Right ventricle myocardium superior (tissue), 1 donor: Measurements from ENCODE around the gene ACTRT2. TPM values are rescaled to one million over a fixed set of nuclear protein-coding genes. Genes with fewer than 3 reads are reported as not detected.
A peak's percentile ranks its signal among the peaks of the same experiment; 100 is the strongest.

Experiments used
- ATAC-seq: fragments of 200-7000 bp; cut with Tn5 transposase; one replicate; pipeline ENCODE4 v1.9.1; 2020; ENCODE audit warnings: mild to moderate bottlenecking; ENCODE audit not compliant: poor library complexity
- DNase-seq: peaks from one replicate; pipeline ENCODE4 v3.0.0-alpha.2; 2020
- intact Hi-C: fragments of 100-400 bp; cut with DNase I; formaldehyde crosslinking; loops from one replicate; pipeline ENCODE4 v1.11.2; 2022
- total RNA-seq: library from RNA; stranded (reverse); fragmentation: NEBNext Ultra II Directional; extraction: Animal tissue kit (Norgen Biotek cat#: 25700); gene quantifications from one replicate; pipeline ENCODE4 v1.2.1, GENCODE V29; 2021
- donor health status: DM: no; HTN: yes; CAD: no; lungs with severe emphysema.

The ACTRT2 gene
- total RNA-seq, 1 donor from 2014 or later, result not detected

GRCh38 chr1:3000671-3001470, 20.4 kb upstream of the ACTRT2 start:
- ATAC-seq (no peak), DNase-seq (peak; percentile 22)
- intact Hi-C loops, result no loop called here

DNA sequence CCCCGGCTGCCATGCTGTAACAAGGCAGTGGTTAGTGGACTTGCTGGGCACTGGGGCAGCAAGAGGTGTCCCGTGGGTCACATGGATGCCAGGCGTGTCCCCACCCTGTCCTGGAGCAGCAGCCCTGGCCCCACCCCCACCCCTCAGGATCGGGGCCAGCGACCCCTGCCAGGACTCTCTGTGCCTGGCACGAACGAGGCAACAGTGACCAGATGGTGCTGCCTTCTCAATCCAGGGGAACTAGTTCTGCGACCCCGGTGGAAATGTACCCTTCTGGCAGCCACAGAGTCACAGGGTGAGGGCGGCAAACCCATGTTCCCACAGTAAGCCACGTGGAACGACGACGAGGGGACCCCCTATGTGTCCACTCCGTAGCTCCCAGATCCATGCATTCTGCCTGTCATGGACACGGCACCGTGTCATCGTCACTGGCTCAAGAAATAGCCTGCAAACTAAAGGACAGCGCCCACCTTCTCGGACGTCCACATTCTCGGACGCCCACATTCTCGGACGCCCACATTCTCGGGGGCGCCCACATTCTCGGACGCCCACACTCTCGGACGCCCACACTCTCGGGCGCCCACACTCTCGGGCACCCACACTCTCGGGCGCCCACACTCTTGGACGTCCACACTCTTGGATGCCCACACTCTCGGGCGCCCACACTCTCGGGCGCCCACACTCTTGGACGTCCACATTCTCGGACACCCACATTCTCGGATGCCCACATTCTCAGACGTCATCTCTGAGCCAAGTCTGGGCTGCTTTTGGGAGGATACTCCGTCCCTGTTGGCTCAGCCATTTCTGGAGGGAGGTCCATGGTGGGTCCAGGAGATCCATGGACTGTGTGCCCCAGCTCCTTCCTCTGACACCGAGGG, 19.6 kb upstream of the ACTRT2 start:
- DNase-seq (peak; percentile 30), ATAC-seq (no peak)
- intact Hi-C loops, result no loop called here

DNA sequence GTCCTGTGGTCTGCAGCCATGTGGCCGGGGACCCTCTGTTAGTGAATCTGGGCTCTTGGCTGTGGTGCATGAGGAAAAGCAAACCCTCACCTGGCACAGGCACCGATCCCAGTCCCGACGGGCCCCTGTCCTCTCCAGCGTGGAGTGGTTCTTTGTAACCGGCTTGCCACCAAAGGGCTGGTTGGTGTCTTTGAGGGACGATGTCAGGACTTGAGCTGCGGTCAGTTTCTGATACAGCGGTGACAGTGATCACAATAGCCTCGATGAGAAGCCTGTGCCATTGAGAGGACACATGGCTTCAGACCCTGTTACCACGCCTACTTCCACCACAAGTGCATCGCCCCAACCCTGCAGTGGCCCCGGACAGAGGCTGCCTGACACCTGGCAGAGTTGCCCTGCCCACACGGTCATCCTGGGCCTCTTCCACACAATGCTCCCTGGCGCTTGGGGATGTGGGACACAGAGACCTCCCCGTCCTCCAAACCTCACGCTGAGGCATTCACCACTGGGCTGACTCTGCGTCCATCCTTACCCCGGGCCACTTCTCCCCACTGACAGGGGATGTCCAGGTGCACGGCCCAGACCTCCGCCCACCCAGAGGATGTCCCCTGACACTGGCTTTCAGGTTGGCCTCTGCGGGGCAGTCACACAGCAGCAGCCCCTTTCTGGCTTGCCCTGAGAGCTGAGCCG, 18.8 kb upstream of the ACTRT2 start:
- DNase-seq (no peak), ATAC-seq (no peak)
- intact Hi-C loops, result no loop called here

DNA sequence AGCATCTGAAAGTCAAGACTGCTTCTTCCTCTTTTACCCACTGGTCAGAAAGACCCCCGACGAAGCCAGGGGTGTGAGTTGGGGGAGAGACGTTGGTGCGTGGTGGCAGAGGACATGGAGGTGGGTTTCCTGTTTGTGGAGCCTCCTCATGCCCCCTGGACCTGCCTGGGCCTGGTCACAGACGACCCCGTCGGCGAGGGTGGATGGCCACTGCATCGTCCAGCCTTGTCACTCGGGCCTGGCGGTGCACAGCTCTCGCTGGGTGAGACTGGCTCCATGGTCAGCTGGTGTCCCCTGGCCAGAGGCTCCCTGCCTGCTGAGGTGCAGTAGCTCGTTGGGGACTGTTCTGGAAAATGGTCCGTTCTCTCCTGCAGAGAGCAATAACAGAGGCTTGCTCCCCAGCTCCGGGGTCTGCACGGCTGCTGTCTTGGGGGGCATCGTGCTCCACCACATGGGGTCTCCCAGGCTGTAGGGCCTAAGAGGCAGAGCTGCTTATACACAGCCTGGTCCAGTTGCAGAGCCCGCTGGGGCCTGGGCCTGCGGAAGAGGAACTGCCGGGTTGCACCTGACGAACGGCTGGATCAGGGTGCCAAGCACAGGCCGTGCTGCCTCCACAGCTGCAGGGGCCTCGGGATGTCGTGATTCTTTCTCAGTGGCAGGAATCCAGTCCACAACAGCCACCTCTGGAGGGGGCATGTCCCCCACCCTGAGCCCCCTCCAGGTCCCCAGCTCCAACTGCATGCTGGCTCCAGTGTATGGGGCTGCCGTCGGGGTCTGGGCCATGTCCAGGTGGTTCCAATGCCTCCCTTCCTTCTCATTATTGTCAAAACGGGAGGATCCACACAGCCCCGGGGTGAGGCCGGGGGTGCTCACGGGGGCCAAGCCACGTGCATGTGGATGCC, 18.0 kb upstream of the ACTRT2 start:
- DNase-seq, result peak; percentile 29
- intact Hi-C loops, result no loop called here
- no peak for ATAC-seq

DNA sequence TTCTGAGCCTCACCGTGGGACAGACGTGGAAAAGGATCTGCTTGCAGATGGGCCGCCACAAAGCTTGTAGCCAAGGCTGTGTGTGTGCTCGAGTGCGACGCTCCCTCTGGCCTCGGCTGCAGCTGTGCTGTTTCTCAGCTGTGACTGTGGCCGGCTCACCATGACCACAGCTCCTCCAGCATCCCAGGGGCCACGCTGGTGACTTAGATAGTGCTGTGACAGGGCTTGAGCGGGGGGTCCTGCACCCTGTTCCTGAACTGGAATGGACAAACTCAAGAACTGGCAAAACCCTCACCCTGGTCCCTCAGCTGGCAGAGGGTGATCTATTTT, 17.4 kb upstream of the ACTRT2 start:
- intact Hi-C loops, result no loop called here
- ATAC-seq, result no peak
- DNase-seq, result no peak

DNA sequence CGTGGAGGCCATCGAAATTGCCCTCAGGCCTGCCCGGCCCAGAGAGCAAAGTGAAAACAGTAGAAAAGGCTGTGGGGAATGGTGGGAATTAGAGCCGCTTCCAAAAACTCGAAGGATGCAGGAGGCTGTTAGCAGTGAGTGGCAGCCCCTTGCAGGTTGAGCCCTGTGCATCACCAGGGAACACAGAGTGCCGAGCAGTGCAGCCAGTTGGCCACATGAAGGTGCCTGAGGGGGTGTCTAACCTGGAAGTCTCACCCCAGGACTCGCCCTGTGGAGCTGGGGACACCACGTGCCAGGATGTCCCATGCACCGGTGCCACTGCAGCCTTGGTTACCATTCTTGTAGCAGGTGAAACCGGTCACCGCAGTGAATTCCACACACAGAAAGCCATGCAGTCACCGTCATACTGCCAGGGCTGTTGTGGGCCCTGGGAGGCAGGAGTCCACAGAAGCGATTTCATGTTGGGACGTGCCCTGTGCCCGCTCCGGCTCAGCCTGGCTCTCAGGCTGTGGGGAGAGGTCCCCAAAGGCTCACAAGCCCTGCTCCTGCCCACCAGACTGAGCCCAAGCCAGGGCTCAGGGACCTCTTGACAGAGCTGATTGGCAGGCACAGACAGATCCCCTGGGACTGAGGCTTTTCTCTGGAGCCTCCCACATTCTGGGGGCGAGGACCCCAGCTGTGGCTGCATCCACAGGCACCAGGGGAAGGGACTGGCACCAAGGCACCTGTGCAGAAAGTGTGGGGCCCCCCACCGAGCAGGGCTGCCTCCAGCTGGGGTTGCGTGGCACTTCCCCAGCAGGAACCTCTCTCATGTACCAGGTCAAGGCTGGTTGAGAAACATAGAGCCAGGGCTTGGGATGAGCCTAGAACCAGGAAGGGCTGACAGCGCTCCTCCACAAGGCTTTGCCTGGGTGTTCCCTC, 16.7 kb upstream of the ACTRT2 start:
- DNase-seq, result peak; percentile 32
- intact Hi-C loops, result no loop called here
- no peak for ATAC-seq

- ATAC-seq (no peak), DNase-seq (no peak)
- intact Hi-C loops, result no loop called here
These were observed 15.5 kb upstream of the ACTRT2 start for GRCh38 chr1:3005771-3006170.

DNA sequence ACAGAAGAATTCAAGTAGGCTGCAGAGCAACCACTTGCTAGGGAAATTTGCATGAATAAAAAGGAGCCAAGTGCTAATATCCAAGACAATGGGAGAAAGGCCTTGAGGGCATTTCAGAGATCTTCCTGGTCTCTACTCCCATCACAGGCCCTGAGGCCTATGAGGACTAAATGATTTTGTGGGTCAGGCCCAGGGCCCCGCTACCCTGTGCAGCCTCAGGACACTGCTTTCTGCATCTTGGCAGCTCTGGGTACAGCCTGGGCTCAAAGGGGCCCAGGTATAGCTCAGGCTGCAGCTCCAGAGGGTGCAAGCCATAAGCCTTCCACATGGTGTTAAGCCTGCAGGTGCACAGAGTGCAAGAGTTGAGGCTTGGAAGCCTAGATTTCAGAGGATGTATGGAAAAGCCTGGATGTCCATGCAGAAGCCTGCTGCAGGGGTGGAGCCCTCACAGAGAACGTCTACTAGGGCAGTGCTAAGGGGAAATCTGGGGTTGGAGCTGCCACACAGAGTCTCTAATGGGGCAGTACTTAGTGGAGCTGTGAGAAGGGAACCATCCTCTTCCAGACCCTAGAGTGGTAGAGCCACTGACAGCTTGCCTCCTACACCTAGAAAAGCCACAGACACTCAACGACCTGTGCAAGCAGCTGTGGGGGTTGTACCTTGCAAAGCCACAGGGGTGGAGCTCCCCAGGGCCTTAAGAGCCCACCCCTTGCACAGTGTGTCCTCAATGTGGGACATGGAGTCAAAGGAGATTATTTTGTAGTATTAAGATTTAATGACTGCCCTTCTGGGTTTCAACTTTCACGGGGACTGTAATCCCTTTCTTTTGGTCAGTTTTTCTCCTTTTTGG, 13.7 kb upstream of the ACTRT2 start:
- intact Hi-C loops, result no loop called here
- DNase-seq, result no peak
- ATAC-seq, result no peak

DNA sequence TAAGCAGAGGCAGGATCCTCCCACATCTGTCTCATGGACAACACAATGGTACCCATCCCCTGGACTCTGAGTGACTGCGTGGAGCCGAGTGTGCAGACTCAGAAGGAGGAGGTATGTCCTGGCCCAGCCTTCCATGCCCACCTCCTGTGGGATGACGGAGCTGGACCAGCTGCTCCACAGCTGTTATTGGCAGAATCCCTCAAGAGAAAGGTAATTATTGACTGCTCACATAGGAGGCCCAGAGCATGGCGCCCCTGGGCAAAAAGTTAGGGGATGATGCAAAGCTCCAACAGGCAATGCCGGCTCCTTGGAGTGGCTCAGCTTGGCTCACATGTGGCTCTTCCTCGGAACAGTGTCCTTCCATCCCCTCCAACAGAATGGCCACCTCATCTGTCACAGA, 12.2 kb upstream of the ACTRT2 start:
- no peak for ATAC-seq
- intact Hi-C loops, result no loop called here
- no peak for DNase-seq

GRCh38 chr1:3009556-3009955, 11.7 kb upstream of the ACTRT2 start:
- ATAC-seq (no peak), DNase-seq (no peak)
- intact Hi-C loops, result no loop called here

- ATAC-seq (no peak), DNase-seq (no peak)
- intact Hi-C loops, result loop anchor here (5.0 to 10.0 kb wide), 2 partner anchors 264 to 411 kb away; no protein-coding TSS in a partner anchor
These were observed 10.1 kb upstream of the ACTRT2 start for GRCh38 chr1:3011127-3011526.

DNA sequence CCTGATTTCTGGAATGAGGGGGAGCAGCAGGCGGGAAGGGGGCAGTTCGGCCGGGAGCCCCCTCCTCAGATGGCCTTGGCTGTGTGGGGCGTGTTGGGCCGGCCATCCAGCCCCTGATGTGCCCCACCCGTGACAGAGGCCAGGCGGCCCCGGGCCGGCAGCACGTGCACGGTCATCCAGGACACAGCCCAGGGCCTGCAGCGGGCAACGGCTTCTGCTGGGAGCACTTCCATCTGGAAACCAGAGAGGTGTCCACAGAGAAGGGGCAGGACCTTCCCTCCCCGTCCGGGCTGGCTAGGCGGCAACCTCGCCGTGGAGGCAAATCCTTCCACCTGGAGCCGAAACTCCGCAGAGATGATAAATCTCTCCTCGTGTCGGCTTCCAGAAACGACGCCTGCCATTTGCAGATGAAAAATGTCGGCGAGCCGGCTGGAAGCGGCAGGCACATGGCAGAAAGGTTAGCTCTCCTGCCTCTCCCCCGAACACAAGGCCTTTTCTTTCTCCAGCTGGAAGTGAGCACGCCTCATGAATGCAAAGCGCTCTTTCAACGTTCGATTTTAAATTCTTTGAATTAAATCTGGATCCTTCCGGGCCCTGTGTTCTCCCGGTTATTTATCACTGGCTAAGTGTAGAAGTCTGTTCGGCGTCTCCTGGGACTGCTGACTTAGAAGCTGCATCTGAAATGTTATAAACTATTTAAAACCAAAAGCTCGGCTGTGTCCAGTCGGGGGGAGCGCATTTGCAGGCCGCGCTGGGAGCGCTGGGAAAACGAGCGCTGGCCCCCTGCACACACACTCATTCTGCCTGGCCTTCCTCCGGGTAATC, 9.4 kb upstream of the ACTRT2 start:
- DNase-seq (peak; percentile 32), ATAC-seq (no peak)
- intact Hi-C loops, result loop anchor here (5.0 to 10.0 kb wide), 2 partner anchors 263 to 410 kb away; no protein-coding TSS in a partner anchor

GRCh38 chr1:3012456-3013291, 8.6 kb upstream of the ACTRT2 start:
- DNase-seq, result peak; percentile 75

GRCh38 chr1:3013371-3014049, 7.8 kb upstream of the ACTRT2 start:
- ATAC-seq, result no peak
- peak; percentile 32 for DNase-seq
- intact Hi-C loops, result loop anchor here (5.0 to 10.0 kb wide), 2 partner anchors 261 to 409 kb away; no protein-coding TSS in a partner anchor

More at GRCh38 chr1:3012456-3013291, 8.6 kb upstream of the ACTRT2 start:
- intact Hi-C loops, result loop anchor here (5.0 to 10.0 kb wide), 2 partner anchors 262 to 410 kb away; no protein-coding TSS in a partner anchor
- peak; percentile 93 for ATAC-seq
